A673 (cell line): ENCODE data around the gene PCBP3. TPM values are rescaled to one million over a fixed set of nuclear protein-coding genes. Genes with fewer than 3 reads are reported as not detected.
"Not testable (repeated sequence)": the region's sequence is repeated elsewhere in the genome, so short reads cannot be mapped to it uniquely, and the experiment has no call there.

Experiments
- BruUV-seq: library from RNA; stranded (reverse); fragments of 400-500 nt; replicated peaks from 2 replicates; lab custom pipeline; 2021; lab: Mats Ljungman, UMichigan
- CTCF ChIA-PET: fragments of 300-600 bp; sonication (Branson Sonifier 250); formaldehyde crosslinking; loops from one replicate; lab custom pipeline; 2022; ENCODE audit warnings: antibody characterized with exemption; lab: Charles Lee
- POLR2A ChIA-PET: fragments of 300-600 bp; sonication (Branson Sonifier 250); formaldehyde crosslinking; loops from one replicate; lab custom pipeline; 2022; ENCODE audit warnings: antibody characterized with exemption; ENCODE audit not compliant: low non-redundant PET; lab: Charles Lee
- DNase-seq: peaks from one replicate; pipeline ENCODE4 v3.0.0-alpha.2; 2015; ENCODE audit warnings: low spot score
- H3K27ac ChIP-seq: fragments of 200-600 bp; sonication (generic); 2 replicates; pipeline ENCODE4 v1.5.1; 2016; ENCODE audit warnings: mixed run types, low read depth, mild to moderate bottlenecking, mixed read lengths, antibody characterized with exemption, low read length; ENCODE audit not compliant: poor library complexity, severe bottlenecking
- H3K27me3 ChIP-seq: fragments of 200-600 bp; sonication (generic); replicated peaks from 2 replicates; pipeline ENCODE4 v1.6.1; 2017; ENCODE audit warnings: mixed run types, low read depth, mild to moderate bottlenecking, mixed read lengths, antibody characterized with exemption, low read length; ENCODE audit not compliant: insufficient read depth, poor library complexity
- H3K36me3 ChIP-seq: fragments of 200-600 bp; sonication (generic); 2 replicates; pipeline ENCODE4 v1.6.1; 2016; ENCODE audit warnings: mixed run types, mild to moderate bottlenecking, mixed read lengths, antibody characterized with exemption, low read length; ENCODE audit not compliant: insufficient read depth, poor library complexity, severe bottlenecking
- H3K4me1 ChIP-seq: fragments of 200-600 bp; sonication (generic); 2 replicates; pipeline ENCODE4 v1.6.1; 2017; ENCODE audit warnings: mixed run types, mild to moderate bottlenecking, mixed read lengths, antibody characterized with exemption, low read length; ENCODE audit not compliant: insufficient read depth, poor library complexity, severe bottlenecking
- H3K4me3 ChIP-seq: fragments of 200-600 bp; sonication (generic); 2 replicates; pipeline ENCODE4 v1.5.1; 2016; ENCODE audit warnings: low read depth, mixed run types, mild to moderate bottlenecking, mixed read lengths, low read length; ENCODE audit not compliant: poor library complexity, severe bottlenecking
- H3K9me3 ChIP-seq: fragments of 200-600 bp; sonication (generic); 2 replicates; pipeline ENCODE4 v1.6.1; 2016; ENCODE audit warnings: mixed run types, low read depth, mild to moderate bottlenecking, mixed read lengths, antibody characterized with exemption, low read length; ENCODE audit not compliant: poor library complexity, severe bottlenecking
- CTCF ChIP-seq: fragments of 300-800, 200-600 bp; sonication (generic); conservative IDR thresholded peaks from 2 replicates; pipeline ENCODE4 v1.5.1; 2017; ENCODE audit warnings: low read depth, mild to moderate bottlenecking, antibody characterized with exemption, low read length, moderate library complexity, mixed read lengths
- EZH2 ChIP-seq: fragments of 200-600 bp; sonication (generic); IDR thresholded peaks from 2 replicates; pipeline ENCODE4 v1.6.1; 2017; ENCODE audit warnings: borderline replicate concordance, low read depth, mild to moderate bottlenecking, mixed read lengths, antibody characterized with exemption, low read length; ENCODE audit not compliant: poor library complexity, severe bottlenecking
- intact Hi-C: fragments of 100-400 bp; cut with micrococcal nuclease; formaldehyde crosslinking; loops from one replicate; pipeline ENCODE4 v1.10.0; 2022; ENCODE audit not compliant: unreplicated experiment
- total RNA-seq: library from RNA; stranded (reverse); gene quantifications from 2 replicates; pipeline ENCODE4 v1.2.3, GENCODE V29; 2021

The PCBP3 gene
- total RNA-seq, 1 experiment from 2014 or later, result 25.6 TPM

- Histone ChIP-seq H3K4me1 (peaks cover 15% of the 10 kb centered on the region), H3K9me3 (no peaks in the 10 kb centered on the region), H3K36me3 (no peaks in the 10 kb centered on the region), H3K4me3 (no peak overlapping the region), H3K27me3 (no peaks in the 10 kb centered on the region), H3K27ac (no peak overlapping the region)
- no TSS peak for BruUV-seq
- ChIA-PET POLR2A (no interaction called here), CTCF (no interaction called here)
- no peak for TF ChIP-seq CTCF
- TF ChIP-seq EZH2, result no peak
- intact Hi-C loops, result no loop called here
- DNase-seq, result no peak
Observed at GRCh38 chr21:45622416-45623097, 21.0 kb upstream of the PCBP3 start.

- TF ChIP-seq CTCF, result no peak
- no peak for TF ChIP-seq EZH2
- no peaks in the 10 kb centered on the region for H3K9me3 ChIP-seq
- BruUV-seq, result no TSS peak
- no peak overlapping the region for H3K4me3 ChIP-seq
- peaks cover 7% of the 10 kb centered on the region for H3K4me1 ChIP-seq
- POLR2A ChIA-PET, result no interaction called here
- H3K27me3 ChIP-seq, result no peaks in the 10 kb centered on the region
- CTCF ChIA-PET, result no interaction called here
- intact Hi-C loops, result no loop called here
- no peak overlapping the region for H3K27ac ChIP-seq
- H3K36me3 ChIP-seq, result no peaks in the 10 kb centered on the region
- DNase-seq, result no peak
Observed at GRCh38 chr21:45623436-45623835, 20.1 kb upstream of the PCBP3 start.

GRCh38 chr21:45626127-45626526 is 17.4 kb upstream of the PCBP3 start:
- H3K4me3 ChIP-seq, POLR2A ChIA-PET, H3K4me1 ChIP-seq, CTCF ChIA-PET, BruUV-seq, H3K27ac ChIP-seq, H3K27me3 ChIP-seq, DNase-seq, intact Hi-C loops, H3K9me3 ChIP-seq, H3K36me3 ChIP-seq: not testable (repeated sequence)
